Fibroblast of lung (primary cell): ENCODE results near the gene NEK6. TPM values are rescaled to one million over a fixed set of nuclear protein-coding genes. Genes with fewer than 3 reads are reported as not detected.

Experiments used
- DNase-seq, 2 donors: peaks; one replicate each; pipeline versions ENCODE4 v3.0.0 to v3.0.0-alpha.2; 2010; ENCODE audit warnings: low read depth in 2 of 2
- H2AFZ ChIP-seq: 2 replicates; pipeline ENCODE4 v1.5.1; 2012; ENCODE audit warnings: low read length, control low read depth, inconsistent platforms
- H3K27ac ChIP-seq: 2 replicates; pipeline ENCODE4 v1.5.1; 2011; ENCODE audit warnings: low read length, control low read depth; ENCODE audit not compliant: insufficient read depth
- H3K27me3 ChIP-seq: 2 replicates; pipeline ENCODE4 v1.5.1; 2011; ENCODE audit warnings: mild to moderate bottlenecking, low read length; ENCODE audit not compliant: control insufficient read depth, insufficient read depth
- H3K36me3 ChIP-seq: 2 replicates; pipeline ENCODE4 v1.5.1; 2011; ENCODE audit warnings: low read length; ENCODE audit not compliant: control insufficient read depth, insufficient read depth
- H3K4me1 ChIP-seq: 2 replicates; pipeline ENCODE4 v1.5.1; 2011; ENCODE audit warnings: low read length; ENCODE audit not compliant: control insufficient read depth, insufficient read depth; ENCODE audit errors: extremely low read depth
- H3K4me2 ChIP-seq: 2 replicates; pipeline ENCODE4 v1.5.1; 2011; ENCODE audit warnings: low read length, control low read depth; ENCODE audit not compliant: insufficient read depth; ENCODE audit errors: extremely low read depth
- H3K4me3 ChIP-seq, 4 experiments: fragments of 200-600 bp in 1 of 4; sonication (generic) in 1 of 4; replicated peaks in 1 of 4; 2 replicates each; pipeline ENCODE4 v1.5.1; 2011 to 2016; ENCODE audit warnings: low read length in 4 of 4, low read depth in 3 of 4, mild to moderate bottlenecking in 3 of 4, control low read depth in 2 of 4, inconsistent platforms in 1 of 4, mixed read lengths in 1 of 4; ENCODE audit not compliant: insufficient read depth in 1 of 4; ENCODE audit errors: control extremely low read depth in 1 of 4
- H3K79me2 ChIP-seq: 2 replicates; pipeline ENCODE4 v1.5.1; 2012; ENCODE audit warnings: mild to moderate bottlenecking, low read length, inconsistent platforms; ENCODE audit not compliant: control insufficient read depth, insufficient read depth
- H3K9ac ChIP-seq: 2 replicates; pipeline ENCODE4 v1.5.1; 2011; ENCODE audit warnings: mild to moderate bottlenecking, low read length, control low read depth; ENCODE audit not compliant: insufficient read depth
- H3K9me3 ChIP-seq: 2 replicates; pipeline ENCODE4 v1.5.1; 2012; ENCODE audit warnings: low read depth, low read length; ENCODE audit not compliant: control insufficient read depth, insufficient read depth
- H4K20me1 ChIP-seq: 2 replicates; pipeline ENCODE4 v1.5.1; 2011; ENCODE audit warnings: low read length; ENCODE audit not compliant: control insufficient read depth, insufficient read depth; ENCODE audit errors: extremely low read depth
- CTCF ChIP-seq, 2 donors: IDR thresholded peaks in 1 of 2; conservative IDR thresholded peaks in 1 of 2; 1 replicate in 1 of 2; 2 replicates in 1 of 2; pipeline ENCODE4 v1.5.1; 2011 to 2012; ENCODE audit warnings: low read length in 2 of 2, control low read depth in 1 of 2, inconsistent platforms in 1 of 2, low read depth in 1 of 2, mild to moderate bottlenecking in 1 of 2
- EZH2 ChIP-seq: IDR thresholded peaks from 2 replicates; pipeline ENCODE4 v1.5.1; 2012; ENCODE audit warnings: low read length, control low read depth, mild to moderate bottlenecking; ENCODE audit errors: missing control alignments
- polyA plus RNA-seq, 2 donors: library from polyadenylated mRNA; depleted of rRNA in 1 of 2; stranded (reverse) in 1 of 2; unstranded in 1 of 2; fragments of >200 nt; gene quantifications; 2 replicates each; pipeline ENCODE4 v1.2.1, GENCODE V29; 2011 to 2012; ENCODE audit warnings: missing spikeins in 1 of 2
- total RNA-seq: library from RNA; depleted of rRNA; stranded (reverse); fragments of >200 nt; gene quantifications from 2 replicates; pipeline ENCODE4 v1.2.1, GENCODE V29; 2014

NEK6 gene
- total and polyA plus RNA-seq, 2 donors (not counting 1 experiment from before 2014, with no cell fraction given) = 71.2 to 71.4 TPM

- H3K36me3 ChIP-seq = no peaks in the 10 kb centered on the region
- no peaks in the 10 kb centered on the region for H3K79me2 ChIP-seq
- TF ChIP-seq CTCF (conservative IDR thresholded peaks at IDR 0.05 in 1 of 2, IDR thresholded peaks at IDR 0.05 in 1 of 2; ENCODE audit: low read depth in 1 of 2, low read length in 2 of 2) (no peak), EZH2 (no peak)
- H3K4me1 ChIP-seq = no peaks in the 10 kb centered on the region
- H4K20me1 ChIP-seq = no peaks in the 10 kb centered on the region
- H3K27ac ChIP-seq = no peak overlapping the region
- no peak overlapping the region for H2AFZ ChIP-seq
- H3K9ac ChIP-seq = no peak overlapping the region
- peaks cover 15% of the 10 kb centered on the region for H3K27me3 ChIP-seq
- H3K4me3 ChIP-seq = no peak overlapping the region
- H3K9me3 ChIP-seq = no peaks in the 10 kb centered on the region
- DNase-seq = peak; percentile 48 to 74
- peak overlapping the region; percentile 7 for H3K4me2 ChIP-seq
Observed at GRCh38 chr9:124220946-124221451, 36.8 kb upstream of the NEK6 start.

GRCh38 chr9:124221676-124222075, 36.1 kb upstream of the NEK6 start:
- H3K4me3 ChIP-seq = no peak overlapping the region
- H3K36me3 ChIP-seq = no peaks in the 10 kb centered on the region
- no peak overlapping the region for H3K9ac ChIP-seq
- no peaks in the 10 kb centered on the region for H3K4me1 ChIP-seq
- H2AFZ ChIP-seq = no peak overlapping the region
- H3K27me3 ChIP-seq = peaks cover 16% of the 10 kb centered on the region
- H3K79me2 ChIP-seq = no peaks in the 10 kb centered on the region
- no peak overlapping the region for H3K4me2 ChIP-seq
- no peaks in the 10 kb centered on the region for H4K20me1 ChIP-seq
- no peak for DNase-seq
- TF ChIP-seq EZH2 (no peak), CTCF (conservative IDR thresholded peaks at IDR 0.05 in 1 of 2, IDR thresholded peaks at IDR 0.05 in 1 of 2; ENCODE audit: low read depth in 1 of 2, low read length in 2 of 2) (no peak)
- H3K9me3 ChIP-seq = no peaks in the 10 kb centered on the region
- no peak overlapping the region for H3K27ac ChIP-seq

- H3K4me2 ChIP-seq = no peak overlapping the region
- TF ChIP-seq CTCF (conservative IDR thresholded peaks at IDR 0.05 in 1 of 2, IDR thresholded peaks at IDR 0.05 in 1 of 2; ENCODE audit: low read depth in 1 of 2, low read length in 2 of 2) (no peak), EZH2 (no peak)
- H3K36me3 ChIP-seq = no peaks in the 10 kb centered on the region
- DNase-seq = no peak
- H3K27ac ChIP-seq = no peak overlapping the region
- no peak overlapping the region for H2AFZ ChIP-seq
- no peaks in the 10 kb centered on the region for H3K79me2 ChIP-seq
- no peak overlapping the region for H3K9ac ChIP-seq
- no peaks in the 10 kb centered on the region for H3K4me1 ChIP-seq
- H3K27me3 ChIP-seq = peaks cover 16% of the 10 kb centered on the region
- H3K4me3 ChIP-seq = no peak overlapping the region
- no peaks in the 10 kb centered on the region for H3K9me3 ChIP-seq
- H4K20me1 ChIP-seq = no peaks in the 10 kb centered on the region
Observed at GRCh38 chr9:124222109-124222508, 35.6 kb upstream of the NEK6 start.
